ENCODE results near the gene APAF1.
A peak's percentile ranks its signal among the peaks of the same experiment; 100 is the strongest.

The APAF1 gene

DNA sequence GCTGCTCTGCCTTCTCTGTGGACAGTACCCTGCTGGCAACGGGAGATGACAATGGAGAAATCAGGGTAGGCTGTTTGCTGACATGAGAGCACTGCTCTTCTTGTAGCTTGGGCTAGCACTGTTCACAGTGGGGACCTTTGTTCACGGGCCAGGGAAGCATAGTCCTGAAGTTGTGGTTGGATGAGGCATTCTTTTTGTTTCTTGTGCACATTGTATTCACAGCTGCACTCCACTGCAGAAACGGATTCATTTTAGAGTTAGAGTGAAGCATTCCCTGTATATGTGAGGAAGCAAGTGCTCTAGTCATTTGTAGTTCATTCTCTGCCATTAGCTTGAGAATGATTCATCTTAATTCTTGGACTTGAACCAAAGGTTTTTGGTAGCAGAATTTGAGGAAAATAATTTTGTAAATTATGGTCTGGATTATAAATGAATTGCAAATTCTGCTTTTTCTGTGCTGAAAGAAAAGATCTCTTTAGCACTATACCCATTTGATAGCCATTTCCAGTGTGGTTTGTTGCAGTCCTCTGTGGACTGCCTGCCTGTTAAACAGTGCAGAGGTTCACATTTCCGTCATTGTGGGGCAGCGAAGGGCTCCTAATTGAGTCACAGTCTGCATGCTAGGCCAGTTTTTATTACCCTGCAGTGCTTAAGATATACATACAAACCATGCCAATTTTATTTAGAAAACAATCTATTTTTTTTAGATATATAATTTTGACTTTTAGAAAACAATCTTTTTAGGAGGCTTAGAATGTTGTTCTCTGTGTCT is 80.6 kb downstream of the APAF1 start:
- peak in 1 of 4 experiments; percentile 20 for DNase-seq (ENCODE audit: low read depth in 4 of 4, low spot score in 1 of 4)

DNA sequence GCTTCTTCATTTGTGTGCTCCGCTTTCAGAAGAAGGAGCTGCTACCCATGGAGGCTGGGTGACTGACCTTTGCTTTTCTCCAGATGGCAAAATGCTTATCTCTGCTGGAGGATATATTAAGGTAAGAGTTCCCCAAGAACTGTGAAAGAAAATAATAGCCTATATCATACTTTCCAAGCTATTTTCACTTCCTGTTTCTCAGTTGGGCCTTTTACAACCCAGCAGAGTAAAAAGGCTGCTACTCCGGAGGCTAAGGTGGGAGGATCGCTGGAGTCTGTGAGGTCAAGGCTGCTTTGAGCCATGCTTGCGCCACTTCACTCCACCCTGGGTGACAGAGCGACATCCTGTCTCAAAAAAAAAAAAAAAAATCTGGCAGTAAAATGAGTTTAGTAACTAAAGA is 82.1 kb downstream of the APAF1 start:
- no peak for DNase-seq (ENCODE audit: low read depth in 4 of 4, low spot score in 1 of 4)

DNA sequence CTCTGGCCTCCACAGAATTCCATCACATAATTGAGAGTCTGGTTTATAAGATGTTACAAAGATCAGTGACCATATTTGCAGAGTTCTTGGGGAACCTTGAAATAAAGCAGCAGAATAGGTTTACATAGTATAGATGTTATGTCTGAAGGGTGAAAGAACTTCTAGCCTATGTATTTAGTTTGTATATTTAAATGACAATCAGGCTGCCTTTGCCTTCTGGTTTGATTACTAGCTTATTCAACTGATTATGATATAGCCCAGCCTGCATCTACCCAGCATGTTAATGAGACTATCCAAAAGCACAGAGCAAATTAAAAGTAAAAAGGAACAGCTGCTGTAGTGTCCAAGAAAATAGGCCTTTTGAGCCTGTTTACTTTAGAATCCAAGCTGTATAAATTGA is 85.3 kb downstream of the APAF1 start:
- DNase-seq (ENCODE audit: low read depth in 4 of 4, low spot score in 1 of 4): no peak

DNA sequence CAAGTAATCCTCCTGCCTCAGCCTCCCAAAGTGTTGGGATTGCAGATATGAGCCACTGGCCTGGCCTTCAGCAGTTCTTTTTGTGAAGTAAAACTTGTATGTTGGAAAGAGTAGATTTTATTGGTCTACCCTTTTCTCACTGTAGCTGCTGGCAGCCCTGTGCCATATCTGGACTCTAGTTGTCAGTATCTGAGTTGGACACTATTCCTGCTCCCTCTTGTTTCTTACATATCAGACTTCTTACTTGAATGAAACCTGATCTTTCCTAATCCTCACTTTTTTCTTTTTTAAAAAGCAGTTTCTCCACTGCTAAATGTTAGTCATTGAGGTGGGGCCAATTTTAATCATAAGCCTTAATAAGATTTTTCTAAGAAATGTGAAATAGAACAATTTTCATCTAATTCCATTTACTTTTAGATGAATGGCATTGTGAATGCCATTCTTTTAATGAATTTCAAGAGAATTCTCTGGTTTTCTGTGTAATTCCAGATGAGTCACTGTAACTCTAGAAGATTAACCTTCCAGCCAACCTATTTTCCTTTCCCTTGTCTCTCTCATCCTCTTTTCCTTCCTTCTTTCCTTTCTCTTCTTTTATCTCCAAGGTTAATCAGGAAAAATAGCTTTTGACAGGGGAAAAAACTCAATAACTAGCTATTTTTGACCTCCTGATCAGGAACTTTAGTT is 88.7 kb downstream of the APAF1 start:
- no peak for DNase-seq (ENCODE audit: low read depth in 4 of 4, low spot score in 1 of 4)

DNA sequence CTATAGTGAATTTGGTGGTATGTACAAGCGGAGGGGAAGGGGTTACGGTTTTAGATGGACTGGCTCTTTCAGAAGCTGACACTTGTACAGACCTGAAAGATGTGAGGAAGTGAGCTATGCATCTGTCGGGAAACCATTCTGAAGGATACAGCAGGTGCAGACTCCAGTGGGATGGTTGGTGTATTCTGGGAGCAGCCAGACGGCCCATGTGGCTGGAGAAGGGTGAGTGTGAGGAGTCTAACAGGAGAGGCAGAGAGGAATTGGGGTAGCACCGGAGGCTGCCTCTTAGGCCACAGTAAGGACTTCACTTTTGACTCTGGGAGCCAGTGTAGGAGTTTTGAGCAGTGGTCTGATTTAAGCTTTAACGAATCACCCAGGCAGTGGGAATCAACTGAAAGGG is 90.7 kb downstream of the APAF1 start:
- DNase-seq (ENCODE audit: low read depth in 4 of 4, low spot score in 1 of 4): no peak

DNA sequence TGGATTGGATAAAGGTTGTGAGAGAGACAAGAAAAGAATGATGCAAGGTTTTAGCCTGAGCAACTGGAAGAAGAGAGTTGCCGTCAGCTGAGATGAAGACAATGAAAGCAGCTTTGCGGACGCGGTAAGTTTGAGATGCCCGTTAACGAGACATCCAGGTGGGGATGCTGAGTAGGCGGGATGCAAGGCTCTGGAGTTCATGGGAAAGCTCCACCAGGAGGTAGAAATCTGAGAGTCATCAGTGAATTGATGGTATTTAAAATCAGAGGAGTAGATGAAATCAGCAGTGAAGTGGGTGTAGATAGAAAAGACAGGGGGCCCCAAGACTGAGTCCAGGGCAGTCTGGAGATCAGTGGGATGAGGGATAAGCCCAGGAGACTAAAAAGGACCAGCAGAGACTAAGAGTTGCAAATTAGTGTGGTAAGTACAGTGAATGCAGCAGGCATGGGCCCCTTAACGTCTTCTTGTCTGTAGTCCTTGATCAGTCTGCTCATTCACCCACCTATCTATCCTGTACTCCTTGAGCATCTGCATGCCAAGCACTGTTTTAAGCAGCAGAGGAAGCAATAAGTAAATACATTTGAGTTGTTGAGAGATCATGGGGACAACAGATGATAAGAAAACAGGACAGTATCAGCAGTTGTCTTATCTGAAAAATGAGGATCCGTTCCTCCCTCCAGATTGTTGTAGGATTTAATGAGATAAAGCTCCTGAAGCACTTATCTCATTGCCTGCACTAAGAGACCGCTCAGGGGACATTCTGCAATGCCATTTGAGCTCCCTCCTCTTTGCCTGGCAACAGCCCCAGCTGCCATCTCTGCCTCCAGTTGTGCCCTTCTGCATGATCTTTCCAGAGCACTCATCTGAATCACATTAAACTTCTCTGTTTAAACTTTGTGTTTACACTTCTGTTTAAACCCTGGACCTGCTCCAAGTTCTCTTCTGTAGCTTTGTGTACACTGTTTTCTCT is 91.5 kb downstream of the APAF1 start:
- no peak for DNase-seq (ENCODE audit: low read depth in 4 of 4, low spot score in 1 of 4)

DNA sequence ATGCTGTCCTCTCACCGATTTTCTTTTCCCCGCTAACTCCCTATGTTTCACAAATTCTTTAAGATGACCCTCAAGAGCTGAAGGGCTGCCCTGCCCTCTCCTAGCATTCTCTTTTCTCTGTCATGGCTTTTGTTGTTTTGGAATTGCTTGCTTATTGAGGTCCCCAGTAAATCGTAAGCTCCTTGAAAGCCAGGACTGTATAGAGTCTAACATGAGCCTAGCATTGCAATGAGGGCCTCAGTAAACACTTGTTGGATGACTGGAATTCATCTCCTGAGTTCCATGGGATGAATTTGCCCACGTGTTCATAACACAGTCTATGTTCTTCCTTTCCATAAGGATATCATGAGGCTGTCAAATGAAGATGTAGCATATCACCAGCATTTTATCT is 92.2 kb downstream of the APAF1 start:
- DNase-seq (ENCODE audit: low read depth in 4 of 4, low spot score in 1 of 4): no peak

DNA sequence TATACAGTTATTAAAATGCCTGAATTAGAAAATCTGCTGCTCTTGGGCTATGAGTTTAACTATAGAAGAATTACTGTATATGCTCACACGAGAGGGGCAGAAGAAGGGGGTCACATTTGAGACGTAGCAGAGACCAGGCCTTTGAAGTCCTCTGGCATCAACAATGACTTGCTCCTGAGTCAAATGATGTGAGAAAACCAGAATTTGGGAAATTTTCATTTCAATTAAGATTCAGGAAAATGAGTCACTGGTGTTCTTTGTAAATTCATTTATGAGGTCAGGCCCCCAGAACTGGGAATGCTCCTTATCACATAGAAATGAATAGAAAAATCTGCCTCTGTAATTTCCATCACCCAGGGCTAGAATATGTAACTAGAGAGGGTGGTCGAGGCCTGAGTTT is 92.9 kb downstream of the APAF1 start:
- DNase-seq (ENCODE audit: low read depth in 4 of 4, low spot score in 1 of 4): no peak

DNA sequence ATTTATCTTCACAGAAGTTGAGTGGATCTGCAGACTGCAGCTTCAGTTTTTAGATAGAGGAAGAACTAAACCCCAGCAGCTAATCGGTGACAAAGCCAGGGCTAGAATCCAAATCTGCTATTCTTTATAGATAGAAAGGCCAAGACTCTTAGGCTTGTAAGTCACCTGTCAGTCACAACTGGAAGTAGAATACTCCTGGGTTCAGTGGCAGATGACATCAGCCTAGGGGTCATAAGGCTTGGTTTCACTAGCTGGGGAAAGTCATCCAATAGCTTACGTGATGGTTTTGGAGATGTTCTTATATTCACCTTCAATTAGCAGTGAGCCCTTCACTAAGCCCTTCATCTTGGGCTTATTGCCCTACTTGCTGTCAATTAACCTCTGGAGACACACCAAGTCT is 93.4 kb downstream of the APAF1 start:
- DNase-seq (ENCODE audit: low read depth in 4 of 4, low spot score in 1 of 4): no peak

DNA sequence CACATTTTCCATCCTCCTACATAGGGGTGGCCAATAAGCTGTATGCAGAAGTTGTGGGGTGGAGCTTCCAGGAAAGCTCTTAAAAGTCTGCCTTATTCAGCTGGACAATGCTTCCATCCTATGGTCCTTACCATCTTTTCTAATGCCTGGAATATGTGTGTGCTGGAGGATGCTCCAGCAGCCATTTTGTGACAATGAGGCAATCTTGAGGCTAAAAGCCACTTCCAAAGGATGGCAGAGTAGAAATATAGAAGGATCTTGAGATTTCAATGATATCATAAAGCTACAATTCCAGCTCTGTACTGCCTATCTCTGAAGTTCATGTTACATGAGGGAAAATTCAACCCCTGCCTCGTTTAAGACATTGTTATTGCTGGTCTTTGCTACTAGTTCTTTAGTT is 95.7 kb downstream of the APAF1 start:
- DNase-seq (ENCODE audit: low read depth in 4 of 4, low spot score in 1 of 4): no peak

DNA sequence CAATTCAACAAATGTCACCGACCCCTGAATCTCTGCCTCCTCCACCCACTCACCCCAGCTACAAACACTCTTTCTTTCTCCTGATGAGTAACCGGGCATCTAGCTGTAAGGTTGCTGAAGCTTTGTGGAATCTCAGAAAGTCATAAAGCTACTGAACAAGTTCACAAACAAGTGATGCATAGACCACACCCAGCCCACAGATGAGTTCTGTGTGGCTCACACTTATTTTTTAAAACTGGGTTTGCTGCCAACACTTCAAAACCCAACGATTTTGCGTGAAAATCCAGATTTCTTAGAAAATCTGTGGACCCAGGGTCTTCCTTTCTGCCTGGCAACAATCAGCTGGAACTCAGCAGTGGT is 96.1 kb downstream of the APAF1 start:
- peak in 1 of 4 experiments; percentile 24 for DNase-seq (ENCODE audit: low read depth in 4 of 4, low spot score in 1 of 4)

DNA sequence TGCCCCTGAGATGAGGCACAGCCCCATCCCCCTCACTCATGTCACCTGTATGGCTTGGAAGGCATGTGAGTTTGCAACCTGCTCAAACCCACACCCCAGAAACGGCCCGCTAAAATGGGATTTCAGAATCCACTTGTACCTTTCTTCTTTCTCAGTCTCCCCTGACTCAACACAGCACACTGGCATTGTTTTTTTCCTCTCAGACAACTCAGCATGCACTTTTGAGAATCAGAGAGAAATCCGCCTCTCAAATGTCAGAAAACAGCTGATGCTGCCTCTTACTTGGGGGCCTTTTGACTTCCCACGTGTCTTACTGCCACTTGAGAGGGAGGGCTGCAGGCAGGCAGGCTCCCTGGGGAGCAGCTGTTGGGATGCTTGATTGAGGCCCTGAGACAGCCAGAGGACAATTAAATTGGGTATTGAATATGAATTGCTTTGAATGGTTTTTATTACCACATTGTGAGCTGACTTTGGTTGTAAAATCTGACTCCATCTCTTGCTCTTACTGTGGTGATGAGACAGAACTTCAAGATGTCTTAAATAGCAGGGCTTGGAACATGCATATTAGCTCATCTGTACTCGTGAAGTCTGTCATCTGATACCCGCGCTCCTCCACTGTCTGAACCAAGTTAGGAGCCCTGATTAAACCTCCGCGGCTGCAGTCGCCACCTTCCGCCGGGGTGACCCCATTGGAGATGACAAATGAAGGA is 96.6 kb downstream of the APAF1 start:
- DNase-seq (ENCODE audit: low read depth in 4 of 4, low spot score in 1 of 4): peak in 1 of 4 experiments; percentile 18

DNA sequence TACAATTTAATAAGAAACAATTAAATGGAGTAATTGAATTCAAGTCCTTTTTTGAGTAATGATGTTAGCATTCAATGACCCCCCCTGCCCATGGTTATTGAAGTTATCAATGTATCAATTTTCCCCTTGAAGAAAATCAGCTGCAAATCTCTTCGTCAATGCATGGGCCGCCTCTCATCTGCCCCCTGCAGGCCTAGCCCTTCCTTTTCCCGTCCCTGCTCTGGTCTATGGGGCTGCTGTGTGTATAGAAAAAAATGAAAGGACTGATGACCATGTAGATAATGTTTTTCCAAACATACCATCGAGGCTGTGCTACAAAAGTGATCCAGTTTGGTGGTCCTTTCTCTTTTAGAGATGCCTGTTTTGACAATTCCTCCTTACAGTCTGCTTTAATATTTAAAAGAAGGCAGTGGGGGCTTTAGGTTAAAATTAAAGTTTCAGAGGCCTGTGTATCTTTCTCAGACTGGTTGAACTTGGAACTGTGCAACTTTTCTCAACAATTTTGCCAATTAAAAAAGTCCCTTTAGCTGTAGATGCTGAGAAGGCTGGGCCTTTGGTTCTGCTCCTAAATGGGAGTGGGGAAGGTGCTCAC is 98.4 kb downstream of the APAF1 start:
- DNase-seq (ENCODE audit: low read depth in 4 of 4, low spot score in 1 of 4): peak in 1 of 4 experiments; percentile 12

DNA sequence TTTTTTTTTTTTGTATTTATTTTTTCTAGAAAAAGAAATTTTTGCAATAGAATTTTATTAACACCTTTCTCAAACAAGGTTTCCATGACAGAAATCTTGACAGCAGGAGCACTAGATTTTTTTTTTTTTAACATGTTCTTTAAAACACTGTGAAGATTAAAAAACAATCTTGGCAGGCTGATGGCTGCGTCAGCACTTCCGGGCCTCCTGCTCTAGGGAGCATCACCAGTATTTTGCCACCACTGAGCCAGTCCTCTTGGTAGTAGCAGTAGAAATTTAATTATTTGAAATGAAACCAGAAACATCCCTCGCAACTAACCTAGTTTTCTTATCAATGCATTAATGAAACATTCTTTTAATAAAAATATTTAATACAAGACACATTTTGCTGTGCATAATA is 99.6 kb downstream of the APAF1 start:
- DNase-seq (ENCODE audit: low read depth in 4 of 4, low spot score in 1 of 4): no peak

DNA sequence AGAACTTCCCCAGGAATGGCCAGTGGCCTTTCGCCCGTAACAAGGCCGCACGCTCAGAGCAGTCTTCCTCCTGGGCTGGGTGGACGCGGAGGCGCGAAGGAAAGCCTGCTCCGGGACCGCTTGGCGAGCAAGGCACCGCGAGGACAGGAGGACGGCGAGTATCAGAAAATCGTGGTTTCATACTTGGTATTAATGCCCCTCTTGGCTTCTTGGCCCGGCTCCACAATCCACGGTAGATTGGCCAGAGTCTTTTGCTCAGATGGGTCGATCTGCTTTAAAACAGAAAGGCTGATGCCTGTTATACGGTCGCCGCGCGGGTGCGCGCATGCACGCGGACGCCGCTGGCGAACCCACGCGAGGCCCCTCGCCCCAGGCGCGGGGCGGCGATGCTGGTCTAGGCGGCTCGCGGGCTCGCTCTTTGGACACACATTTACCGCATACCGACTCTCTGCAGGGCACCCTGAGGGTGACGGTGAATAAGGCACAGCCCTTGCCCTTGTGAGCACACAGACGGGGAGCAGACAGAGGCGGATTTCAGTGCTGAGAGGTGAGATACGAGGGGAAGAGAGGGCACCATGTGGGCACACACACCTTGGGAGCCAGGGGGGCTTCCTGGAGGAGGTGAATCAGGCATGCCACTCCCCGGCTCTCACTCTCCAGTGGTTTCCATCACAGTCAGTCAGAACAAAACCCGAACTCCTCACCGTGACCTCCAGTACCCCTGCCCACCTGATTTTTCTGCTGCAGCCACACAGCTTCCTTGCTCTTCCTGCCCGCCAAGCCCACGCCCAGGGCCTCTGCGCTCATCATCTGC is 100.7 kb downstream of the APAF1 start:
- peak in 1 of 4 experiments; percentile 11 for DNase-seq (ENCODE audit: low read depth in 4 of 4, low spot score in 1 of 4)

DNA sequence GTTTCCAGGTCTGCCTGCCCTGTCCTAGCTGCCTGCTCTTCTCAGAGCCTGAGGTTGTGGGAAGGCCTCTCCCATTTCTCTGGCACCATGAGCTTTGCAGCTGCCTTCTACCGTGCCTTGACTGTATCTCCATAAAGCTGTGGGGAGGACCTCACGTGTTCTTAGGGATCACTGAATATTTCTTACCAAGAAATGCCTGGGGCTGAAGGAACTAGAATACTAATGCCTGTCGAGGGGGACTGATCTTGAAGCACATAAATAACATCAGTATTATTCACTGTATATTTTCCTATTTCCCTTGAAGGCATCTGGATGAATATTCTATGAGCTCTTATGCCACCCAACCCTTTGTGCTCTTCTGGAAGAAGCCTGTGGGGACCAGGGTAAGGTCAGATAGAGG is 103.4 kb downstream of the APAF1 start:
- no peak for DNase-seq (ENCODE audit: low read depth in 4 of 4, low spot score in 1 of 4)

DNA sequence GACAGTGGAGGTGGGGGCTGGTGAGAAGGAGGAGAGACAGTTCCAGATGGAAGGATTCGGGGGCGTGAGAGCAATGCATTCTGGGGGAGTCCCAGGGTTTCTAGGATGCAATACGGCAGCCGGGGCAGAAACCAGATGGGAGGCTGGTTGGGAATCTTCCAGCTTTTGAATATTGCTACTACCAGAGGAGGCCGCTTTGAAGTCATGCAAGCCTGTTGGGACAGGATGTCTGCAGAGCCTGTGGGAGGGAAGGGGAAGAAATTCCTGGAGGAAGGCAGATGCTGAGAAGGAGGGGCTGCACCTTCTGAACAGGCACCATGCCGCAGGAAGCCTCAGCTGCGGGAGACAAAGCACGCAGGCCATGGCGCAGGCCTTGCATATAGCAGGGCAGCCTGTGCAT is 105.4 kb downstream of the APAF1 start:
- DNase-seq (ENCODE audit: low read depth in 4 of 4, low spot score in 1 of 4): no peak

DNA sequence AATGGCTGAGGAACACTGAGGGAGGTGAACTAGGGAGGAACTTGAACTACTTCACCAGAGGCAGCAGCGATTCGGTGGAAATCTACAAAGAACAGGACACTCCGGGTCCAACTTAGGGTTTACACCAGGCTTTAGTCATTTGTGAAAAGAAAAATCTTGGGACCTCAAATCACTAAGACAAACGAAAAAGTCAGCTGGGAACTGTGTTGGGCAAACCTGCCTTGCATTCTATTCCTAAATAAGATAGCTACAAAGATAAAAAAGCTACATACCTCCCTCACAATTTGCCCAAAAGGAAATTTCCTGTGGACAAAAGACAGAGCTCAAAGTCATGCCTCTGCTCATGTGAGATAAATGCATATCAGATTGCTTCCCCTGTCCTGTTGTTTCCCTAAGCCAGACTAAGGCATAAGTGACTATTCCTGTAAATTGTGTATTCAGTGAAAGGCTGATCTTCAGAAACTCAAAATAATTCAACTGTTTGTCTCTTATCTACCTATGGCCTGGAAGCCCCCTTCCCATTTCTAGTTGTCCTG is 106.6 kb downstream of the APAF1 start:
- DNase-seq (ENCODE audit: low read depth in 4 of 4, low spot score in 1 of 4): no peak

DNA sequence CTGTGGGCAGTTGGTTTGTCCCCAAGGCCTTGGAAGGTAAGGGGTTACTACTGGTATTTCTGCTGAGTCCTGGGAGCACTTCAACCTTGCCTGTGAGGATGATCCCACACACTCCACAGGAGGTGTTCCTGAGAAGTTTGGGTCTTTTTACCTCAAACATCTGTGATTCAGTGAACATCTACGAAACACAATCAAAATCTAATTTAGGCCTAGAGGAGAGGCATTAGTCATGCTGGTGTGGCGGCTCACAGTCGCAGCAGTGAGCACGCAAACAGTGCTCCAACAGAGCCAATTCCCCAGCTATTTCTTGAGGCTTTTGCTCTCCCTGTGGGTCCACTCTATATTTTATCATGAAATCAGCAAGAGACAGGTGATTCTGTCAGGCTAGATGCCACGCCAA is 107.6 kb downstream of the APAF1 start:
- DNase-seq (ENCODE audit: low read depth in 4 of 4, low spot score in 1 of 4): no peak

DNA sequence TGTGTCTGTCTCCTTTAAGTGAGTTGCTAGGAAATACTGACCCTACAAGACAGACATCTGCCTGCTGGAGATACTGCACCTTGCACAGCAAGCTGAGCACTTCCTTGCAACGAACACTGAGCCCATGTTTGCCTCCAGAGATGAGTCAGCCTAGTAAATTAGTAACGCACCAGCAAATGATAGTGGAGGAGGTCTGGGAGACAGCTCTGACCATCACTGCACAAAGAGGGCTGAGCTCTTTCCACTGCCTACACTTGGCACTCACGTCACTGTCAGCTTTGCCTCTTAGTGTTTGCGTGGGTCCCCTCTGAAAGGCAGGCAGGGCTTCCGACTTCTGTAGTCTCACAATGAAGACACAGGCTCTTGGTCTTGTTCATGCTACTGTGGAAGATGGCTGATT is 109.0 kb downstream of the APAF1 start:
- no peak for DNase-seq (ENCODE audit: low read depth in 4 of 4, low spot score in 1 of 4)

Measured in stimulated activated CD4-positive, alpha-beta T cell treated with anti-CD3 and anti-CD28 coated beads, Interleukin-1b, Interleukin-23, amount 100 ng/mL, for 24 hours (primary cell).